BLaER1 (cell line): ENCODE results near the gene KIF1A.

Experiments used
- H3K27ac ChIP-seq: shearing (Covaris generic); formaldehyde crosslinking; 2 replicates; pipeline ENCODE4 v1.8.1; 2022
- H3K27me3 ChIP-seq: shearing (Covaris generic); formaldehyde crosslinking; 2 replicates; pipeline ENCODE4 v1.8.1; 2022
- H3K36me3 ChIP-seq: shearing (Covaris generic); formaldehyde crosslinking; 2 replicates; pipeline ENCODE4 v1.8.1; 2022
- H3K4me1 ChIP-seq: shearing (Covaris generic); formaldehyde crosslinking; 2 replicates; pipeline ENCODE4 v1.8.1; 2022
- H3K4me2 ChIP-seq: shearing (Covaris generic); formaldehyde crosslinking; 2 replicates; pipeline ENCODE4 v1.8.1; 2022
- H3K4me3 ChIP-seq: shearing (Covaris generic); formaldehyde crosslinking; 2 replicates; pipeline ENCODE4 v1.8.1; 2022
- H3K9ac ChIP-seq: shearing (Covaris generic); formaldehyde crosslinking; 2 replicates; pipeline ENCODE4 v1.8.1; 2022
- H3K9me3 ChIP-seq: shearing (Covaris generic); formaldehyde crosslinking; 2 replicates; pipeline ENCODE4 v1.8.1; 2022
- H4K20me1 ChIP-seq: shearing (Covaris generic); formaldehyde crosslinking; 2 replicates; pipeline ENCODE4 v1.8.1; 2022
- Cebpa-rat ChIP-seq: shearing (Covaris generic); IDR thresholded peaks from 2 replicates; pipeline ENCODE4 v1.8.1; 2022

KIF1A gene

DNA sequence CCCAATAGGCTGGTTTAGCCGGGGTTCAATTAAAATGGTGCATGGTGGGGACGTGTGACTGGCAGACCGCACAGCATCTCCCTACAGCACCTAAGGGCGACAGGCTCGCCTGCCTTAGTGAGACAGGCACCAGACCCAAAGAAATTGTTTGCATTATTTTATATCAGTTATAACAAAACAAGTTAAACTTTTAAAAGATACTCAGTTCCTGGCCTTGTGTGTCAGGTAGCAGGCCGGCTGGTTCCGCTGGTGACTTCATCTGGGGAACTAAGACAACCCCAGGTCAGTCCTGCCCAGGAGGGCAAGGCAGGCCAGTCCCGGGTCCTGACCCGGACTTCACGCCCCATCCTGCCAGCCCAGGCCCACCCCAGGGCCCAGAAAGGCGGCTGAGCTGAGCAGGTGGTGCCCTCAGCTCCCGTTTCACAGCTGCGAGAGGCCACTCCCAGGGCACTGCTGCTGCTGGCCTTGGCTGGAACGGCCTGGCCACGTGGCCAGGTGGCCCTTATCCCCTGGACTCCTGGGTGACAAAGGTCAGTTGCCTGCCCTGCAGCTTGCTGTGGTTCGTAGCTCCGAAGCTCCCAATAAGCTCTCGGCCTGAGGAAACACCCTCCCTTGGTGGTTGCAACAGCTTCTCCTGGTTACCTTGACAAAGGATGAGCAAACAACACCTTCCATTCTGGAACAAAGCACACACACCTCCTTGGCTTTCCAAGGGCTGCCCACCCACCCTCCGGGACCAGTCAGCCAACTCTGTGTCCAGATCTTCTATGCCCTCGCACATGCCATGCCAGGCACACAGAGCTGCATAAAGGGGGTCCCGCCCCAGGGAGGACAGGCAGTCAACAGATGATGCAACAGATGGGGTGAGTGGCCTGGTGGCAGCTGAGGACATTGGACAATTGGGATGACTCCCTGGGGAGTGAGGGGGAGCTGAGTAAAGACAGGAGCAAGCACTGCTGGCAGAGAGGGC lies 37.3 kb upstream of the KIF1A start:
- Histone ChIP-seq H3K27ac (no peak overlapping the region), H3K36me3 (no peaks in the 10 kb centered on the region), H3K9ac (no peak overlapping the region), H3K27me3 (no peaks in the 10 kb centered on the region), H3K4me3 (no peak overlapping the region), H3K9me3 (peaks cover 21% of the 10 kb centered on the region), H3K4me2 (no peak overlapping the region), H4K20me1 (no peaks in the 10 kb centered on the region), H3K4me1 (no peaks in the 10 kb centered on the region)
- TF ChIP-seq Cebpa-rat: no peak

DNA sequence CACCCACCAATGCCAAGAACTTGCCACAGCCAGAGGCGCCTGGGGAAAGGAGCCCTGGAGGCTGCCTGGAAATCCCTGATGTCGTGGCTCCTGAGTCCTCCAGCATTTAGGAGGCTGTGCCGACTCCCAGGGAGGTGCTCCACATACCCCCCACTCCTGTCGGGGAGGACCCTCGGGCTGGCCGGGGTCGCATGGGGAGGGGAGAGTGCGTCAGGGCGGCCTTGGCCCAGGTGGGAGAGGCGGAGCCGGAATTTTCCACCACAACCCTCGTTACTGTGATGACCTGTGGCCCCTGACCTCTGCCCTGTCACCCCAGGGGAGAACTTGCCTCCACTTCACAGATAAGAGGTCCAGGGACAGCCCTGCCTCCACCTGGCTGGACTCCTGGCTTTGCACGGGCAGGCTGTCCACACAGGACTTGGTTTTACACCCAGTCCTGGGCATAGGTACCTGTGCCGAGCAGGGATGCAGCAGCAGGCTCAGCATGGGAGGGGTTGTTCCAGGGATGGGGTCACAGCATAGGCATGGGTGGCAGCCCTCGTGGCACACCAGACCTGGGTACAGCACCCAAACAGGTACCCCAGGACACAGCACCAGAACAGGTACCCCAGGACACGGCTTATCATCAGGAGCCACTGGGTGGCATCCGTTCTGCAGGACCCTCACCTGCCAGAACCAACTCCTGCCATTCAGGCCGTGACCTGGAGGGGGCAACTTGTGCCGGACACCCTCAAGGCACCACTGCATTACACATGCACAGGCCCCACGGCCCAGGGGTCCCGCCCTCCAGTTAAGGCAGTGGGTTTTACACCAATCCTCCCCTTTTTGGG lies 36.3 kb upstream of the KIF1A start:
- H3K4me2 ChIP-seq: no peak overlapping the region
- H3K27me3 ChIP-seq: no peaks in the 10 kb centered on the region
- TF ChIP-seq Cebpa-rat: no peak
- H3K4me3 ChIP-seq: no peak overlapping the region
- H3K9me3 ChIP-seq: peaks cover 21% of the 10 kb centered on the region
- H3K4me1 ChIP-seq: no peaks in the 10 kb centered on the region
- no peaks in the 10 kb centered on the region for H3K36me3 ChIP-seq
- H4K20me1 ChIP-seq: no peaks in the 10 kb centered on the region
- no peak overlapping the region for H3K9ac ChIP-seq
- H3K27ac ChIP-seq: no peak overlapping the region

DNA sequence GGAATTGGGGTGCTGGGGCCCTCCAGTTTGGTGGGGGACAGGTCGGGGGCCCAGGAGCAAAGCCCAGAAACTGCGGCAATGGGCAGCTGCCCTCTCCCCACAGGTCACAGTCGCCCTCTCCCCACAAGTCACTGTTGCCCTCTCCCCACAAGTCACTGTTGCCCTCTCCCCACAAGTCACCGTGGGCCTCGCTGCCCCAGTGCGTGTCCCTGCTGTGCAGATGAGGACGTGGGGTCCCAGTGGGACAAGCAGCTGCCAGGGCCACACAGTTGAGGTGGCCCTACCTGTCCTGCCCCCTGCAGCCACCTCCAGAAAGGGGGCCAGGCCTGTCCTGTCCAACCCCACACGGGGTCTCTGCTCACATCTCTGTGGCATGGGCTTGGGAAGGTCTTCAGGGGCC lies 35.7 kb upstream of the KIF1A start:
- Histone ChIP-seq H3K27me3 (no peaks in the 10 kb centered on the region), H3K4me2 (no peak overlapping the region), H3K9me3 (peaks cover 21% of the 10 kb centered on the region), H3K9ac (no peak overlapping the region), H3K4me3 (no peak overlapping the region), H3K4me1 (no peaks in the 10 kb centered on the region), H3K36me3 (no peaks in the 10 kb centered on the region), H3K27ac (no peak overlapping the region), H4K20me1 (no peaks in the 10 kb centered on the region)
- no peak for TF ChIP-seq Cebpa-rat

DNA sequence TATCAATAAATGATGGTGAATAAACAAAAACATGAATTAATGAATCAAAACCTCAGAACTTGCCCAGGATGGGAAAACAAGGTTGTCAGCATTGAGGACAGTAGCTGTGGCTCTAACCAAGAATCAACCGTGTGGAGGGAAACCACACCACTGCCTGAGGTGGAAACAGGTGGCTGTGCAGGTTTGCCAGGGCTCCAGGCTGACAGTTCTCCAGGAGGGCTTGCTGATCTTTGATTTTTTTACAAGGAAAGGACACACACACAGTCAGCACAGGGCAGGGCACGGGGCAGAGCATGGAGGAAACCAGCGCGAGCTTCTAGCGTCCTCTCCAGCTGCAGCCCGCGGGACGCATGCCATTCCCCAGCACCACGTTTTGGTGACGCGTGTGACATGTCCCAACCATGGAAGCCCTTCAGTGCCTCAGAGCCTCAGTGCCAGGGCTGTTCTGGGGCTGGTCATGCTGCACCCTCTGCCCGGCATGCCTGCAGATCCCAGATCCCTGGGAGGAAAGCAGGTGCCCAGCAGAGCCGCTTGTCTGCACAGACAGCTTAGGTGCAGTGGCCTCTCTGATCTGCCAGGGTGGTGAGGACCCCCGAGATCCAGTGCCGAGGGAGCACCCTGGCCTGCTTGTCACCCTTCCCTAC lies 32.8 kb upstream of the KIF1A start:
- Histone ChIP-seq H3K27me3 (no peaks in the 10 kb centered on the region), H3K4me3 (no peak overlapping the region), H4K20me1 (no peaks in the 10 kb centered on the region), H3K4me2 (no peak overlapping the region), H3K4me1 (no peaks in the 10 kb centered on the region), H3K36me3 (no peaks in the 10 kb centered on the region), H3K27ac (no peak overlapping the region), H3K9me3 (peaks cover 21% of the 10 kb centered on the region), H3K9ac (no peak overlapping the region)
- TF ChIP-seq Cebpa-rat: no peak

DNA sequence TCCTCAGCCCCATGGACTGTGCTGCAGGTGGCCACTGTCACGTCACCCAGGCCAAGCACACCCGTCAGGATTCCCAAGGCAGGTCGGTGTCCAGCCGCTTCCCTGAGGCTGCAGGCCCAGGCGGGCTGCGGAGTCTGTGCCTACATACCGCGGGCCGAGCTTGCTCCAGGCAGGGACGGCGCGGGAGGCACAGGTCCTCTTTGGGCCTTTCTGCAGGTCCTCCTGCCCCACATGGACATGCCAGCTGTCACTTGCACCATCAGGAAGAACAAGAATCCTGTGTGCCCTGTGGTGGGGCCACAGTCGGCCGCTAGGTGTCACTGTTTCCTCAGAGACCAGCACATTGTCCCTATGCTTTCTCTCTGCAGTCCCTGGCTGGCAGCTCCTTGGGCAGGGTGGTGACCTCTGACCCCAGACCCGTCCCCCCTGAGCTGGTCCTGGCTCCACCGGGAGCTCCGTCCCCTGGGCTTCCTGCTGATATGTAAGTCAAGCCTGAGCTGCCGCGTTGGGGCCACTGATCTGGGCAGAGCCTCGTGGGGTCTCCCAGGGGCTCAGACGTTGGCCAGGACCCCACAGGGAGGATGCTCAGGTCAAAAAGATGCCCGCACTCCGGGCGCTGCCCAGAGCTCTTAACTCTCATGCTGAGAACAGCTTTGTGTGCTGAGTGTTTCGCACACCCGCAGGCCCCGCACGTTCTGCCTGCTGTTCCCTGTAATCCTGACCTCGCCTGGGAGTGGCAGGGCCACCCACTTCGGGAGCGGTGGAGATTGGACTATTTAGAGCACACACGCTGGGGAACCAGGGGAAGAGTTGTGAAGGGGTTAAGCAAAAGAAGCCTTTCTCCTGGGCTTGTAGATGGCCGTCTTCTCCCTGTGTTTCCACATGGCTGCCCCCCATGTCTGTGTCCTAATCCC lies 31.3 kb upstream of the KIF1A start:
- Histone ChIP-seq H3K9me3 (peaks cover 21% of the 10 kb centered on the region), H3K4me2 (no peak overlapping the region), H3K36me3 (no peaks in the 10 kb centered on the region), H3K4me1 (no peaks in the 10 kb centered on the region), H3K9ac (no peak overlapping the region), H3K27me3 (no peaks in the 10 kb centered on the region), H4K20me1 (no peaks in the 10 kb centered on the region), H3K27ac (no peak overlapping the region), H3K4me3 (no peak overlapping the region)
- no peak for TF ChIP-seq Cebpa-rat

DNA sequence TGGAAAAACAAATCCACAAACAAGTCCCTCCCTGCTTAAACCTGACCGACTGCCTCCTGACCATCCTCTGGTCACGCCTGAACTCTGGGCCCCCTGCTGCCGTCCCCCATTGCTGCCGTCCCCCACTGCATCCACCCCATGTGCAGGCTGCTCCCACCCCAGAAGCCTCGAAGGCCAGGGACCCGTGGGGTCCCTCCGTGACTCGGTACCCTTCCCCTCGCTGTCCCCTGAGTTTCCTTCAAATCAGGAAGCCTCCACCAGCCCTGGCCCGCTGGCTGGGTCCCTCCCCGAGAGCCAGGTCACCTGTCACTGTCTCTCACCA lies 30.7 kb upstream of the KIF1A start:
- Histone ChIP-seq H3K36me3 (no peaks in the 10 kb centered on the region), H3K27me3 (no peaks in the 10 kb centered on the region), H3K9ac (no peak overlapping the region), H3K4me2 (no peak overlapping the region), H3K9me3 (peaks cover 24% of the 10 kb centered on the region), H3K27ac (no peak overlapping the region), H3K4me3 (no peak overlapping the region), H3K4me1 (no peaks in the 10 kb centered on the region), H4K20me1 (no peaks in the 10 kb centered on the region)
- TF ChIP-seq Cebpa-rat: no peak

DNA sequence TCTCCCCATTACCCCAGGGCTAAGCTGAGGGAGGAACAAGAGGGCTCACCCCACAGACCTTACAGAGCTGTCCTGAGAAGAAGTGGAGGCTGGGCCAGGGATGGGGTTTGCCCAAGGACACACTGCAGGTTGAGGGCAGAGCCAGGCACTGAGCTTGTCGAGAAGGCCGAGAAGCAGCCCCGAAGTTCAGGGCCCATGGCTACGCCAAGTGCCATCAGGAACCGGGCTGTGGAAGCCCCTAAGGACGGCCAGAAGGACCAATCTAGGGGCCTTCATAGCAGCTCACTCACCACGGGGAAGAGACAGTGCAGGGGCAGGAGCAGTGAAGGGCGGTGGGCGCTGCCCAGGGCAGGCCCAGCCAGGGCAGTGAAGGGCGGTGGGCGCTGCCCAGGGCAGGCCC lies 30.0 kb upstream of the KIF1A start:
- no peaks in the 10 kb centered on the region for H3K27me3 ChIP-seq
- peaks cover 26% of the 10 kb centered on the region for H3K9me3 ChIP-seq
- no peak overlapping the region for H3K4me2 ChIP-seq
- H3K4me3 ChIP-seq: no peak overlapping the region
- H3K36me3 ChIP-seq: no peaks in the 10 kb centered on the region
- no peak overlapping the region for H3K9ac ChIP-seq
- H3K27ac ChIP-seq: no peak overlapping the region
- TF ChIP-seq Cebpa-rat: no peak
- H4K20me1 ChIP-seq: no peaks in the 10 kb centered on the region
- H3K4me1 ChIP-seq: no peaks in the 10 kb centered on the region

DNA sequence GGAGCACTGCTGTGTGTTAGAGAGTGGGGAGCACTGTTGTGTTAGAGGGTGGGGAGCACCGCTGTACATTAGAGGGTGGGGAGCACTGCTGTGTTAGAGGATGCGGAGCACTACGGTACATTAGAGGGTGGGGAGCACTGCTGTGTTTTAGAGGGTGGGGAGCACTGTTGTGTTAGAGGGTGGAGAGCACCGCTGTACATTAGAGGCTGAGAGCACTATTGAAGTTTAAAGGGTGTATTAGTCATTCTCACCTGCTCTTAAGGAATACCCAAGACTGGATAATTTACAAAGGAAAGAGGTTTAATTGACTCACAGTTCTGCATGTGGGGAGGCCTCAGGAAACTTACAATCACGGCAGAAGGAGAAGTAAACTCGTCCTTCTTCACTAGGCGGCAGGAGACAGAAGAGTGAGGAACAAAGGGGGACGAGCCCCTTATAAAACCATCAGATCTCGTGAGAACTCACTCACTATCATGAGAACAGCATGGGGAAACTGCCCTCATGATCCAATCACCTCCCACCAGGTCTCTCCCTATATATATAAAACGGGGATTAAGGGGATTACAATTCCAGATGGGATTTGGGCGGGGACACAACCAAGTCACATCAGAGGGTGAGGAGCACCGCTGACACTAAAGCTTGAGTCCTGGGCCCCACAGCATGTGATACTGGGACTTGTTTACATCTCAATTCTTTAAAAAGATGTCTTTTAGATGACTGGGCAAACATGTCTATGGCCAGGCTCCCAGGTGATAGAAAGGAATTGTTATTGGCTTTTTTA lies 29.1 kb upstream of the KIF1A start:
- no peaks in the 10 kb centered on the region for H4K20me1 ChIP-seq
- peaks cover 25% of the 10 kb centered on the region for H3K9me3 ChIP-seq
- H3K4me3 ChIP-seq: no peak overlapping the region
- H3K27ac ChIP-seq: no peak overlapping the region
- H3K4me1 ChIP-seq: no peaks in the 10 kb centered on the region
- no peaks in the 10 kb centered on the region for H3K36me3 ChIP-seq
- no peaks in the 10 kb centered on the region for H3K27me3 ChIP-seq
- no peak overlapping the region for H3K9ac ChIP-seq
- H3K4me2 ChIP-seq: no peak overlapping the region
- TF ChIP-seq Cebpa-rat: no peak
